Stomach (tissue), 4 donors: ENCODE data around the gene TMEM209.

Experiments
- POLR2AphosphoS5 ChIP-seq, 3 donors: sonication (generic); formaldehyde crosslinking; IDR thresholded peaks; one replicate each; pipeline ENCODE4 v1.6.1; 2016; ENCODE audit warnings: antibody characterized with exemption in 3 of 3
- TF ChIP-seq, protein P1 (sequence below), 7 experiments: fragments of 450-650 bp in 4 of 7; fragments of 200-600 bp in 3 of 7; sonication (generic) in 3 of 7; IDR thresholded peaks; one replicate each; pipeline ENCODE4 v1.5.1; 2016 to 2019; ENCODE audit warnings: antibody characterized with exemption in 7 of 7, control low read depth in 2 of 7, mild to moderate bottlenecking in 1 of 7

DNA sequence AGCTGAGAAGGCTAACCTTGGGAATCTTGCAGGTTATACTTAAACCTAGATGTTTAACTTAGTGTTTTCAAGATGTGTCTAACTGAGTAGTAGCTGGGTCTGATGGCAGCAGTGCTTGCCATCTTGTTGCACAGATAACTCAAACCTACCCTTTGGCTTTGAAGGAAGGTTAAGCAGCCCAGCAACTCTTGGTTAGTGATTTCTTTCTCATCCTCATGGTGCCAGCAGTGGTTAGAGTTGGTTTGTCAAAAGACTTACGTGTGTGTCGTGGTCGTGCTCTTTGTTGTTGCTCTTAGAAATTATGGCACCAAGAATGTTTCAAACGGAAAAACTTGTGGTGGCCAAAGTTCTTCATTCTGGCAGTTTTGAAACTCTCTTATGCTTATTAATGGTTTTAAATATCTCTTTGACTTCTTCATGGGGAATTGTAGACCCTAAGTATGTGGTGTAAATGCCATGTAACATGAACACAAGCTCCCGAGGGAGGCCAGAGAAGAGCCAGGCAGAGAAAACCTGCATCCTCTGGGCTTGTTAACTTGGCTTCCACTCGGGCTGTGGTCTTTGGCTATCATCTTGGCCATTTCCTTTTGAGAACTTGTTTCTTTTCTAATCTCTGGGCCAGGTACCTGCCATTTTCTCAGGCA, 73.9 kb downstream of the TMEM209 start:
- TF ChIP-seq, protein P1, sequence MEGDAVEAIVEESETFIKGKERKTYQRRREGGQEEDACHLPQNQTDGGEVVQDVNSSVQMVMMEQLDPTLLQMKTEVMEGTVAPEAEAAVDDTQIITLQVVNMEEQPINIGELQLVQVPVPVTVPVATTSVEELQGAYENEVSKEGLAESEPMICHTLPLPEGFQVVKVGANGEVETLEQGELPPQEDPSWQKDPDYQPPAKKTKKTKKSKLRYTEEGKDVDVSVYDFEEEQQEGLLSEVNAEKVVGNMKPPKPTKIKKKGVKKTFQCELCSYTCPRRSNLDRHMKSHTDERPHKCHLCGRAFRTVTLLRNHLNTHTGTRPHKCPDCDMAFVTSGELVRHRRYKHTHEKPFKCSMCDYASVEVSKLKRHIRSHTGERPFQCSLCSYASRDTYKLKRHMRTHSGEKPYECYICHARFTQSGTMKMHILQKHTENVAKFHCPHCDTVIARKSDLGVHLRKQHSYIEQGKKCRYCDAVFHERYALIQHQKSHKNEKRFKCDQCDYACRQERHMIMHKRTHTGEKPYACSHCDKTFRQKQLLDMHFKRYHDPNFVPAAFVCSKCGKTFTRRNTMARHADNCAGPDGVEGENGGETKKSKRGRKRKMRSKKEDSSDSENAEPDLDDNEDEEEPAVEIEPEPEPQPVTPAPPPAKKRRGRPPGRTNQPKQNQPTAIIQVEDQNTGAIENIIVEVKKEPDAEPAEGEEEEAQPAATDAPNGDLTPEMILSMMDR (IDR thresholded peaks at IDR 0.05): no peak
- TF ChIP-seq POLR2AphosphoS5 (IDR thresholded peaks at IDR 0.05): no peak
